Mesenchymal stem cell (in vitro differentiated cells and primary cell): ENCODE measurements around the gene PUS3.

Experiments
- DNase-seq: peaks from one replicate; pipeline ENCODE4 v3.0.0-alpha.2; 2013
- H2AFZ ChIP-seq: one replicate; pipeline ENCODE4 v1.6.1; 2013; ENCODE audit warnings: low read depth, mild to moderate bottlenecking, control low read depth, inconsistent platforms, low read length, moderate library complexity
- H2AK5ac ChIP-seq: 2 replicates; pipeline ENCODE4 v1.6.1; 2013; ENCODE audit warnings: low read length, moderate library complexity, mild to moderate bottlenecking, inconsistent platforms; ENCODE audit not compliant: severe bottlenecking
- H2BK120ac ChIP-seq: one replicate; pipeline ENCODE4 v1.6.1; 2013; ENCODE audit warnings: low read depth, mild to moderate bottlenecking, inconsistent platforms, low read length, moderate library complexity
- H2BK12ac ChIP-seq, 2 experiments: one replicate each; pipeline ENCODE4 v1.6.1; 2013; ENCODE audit warnings: inconsistent platforms in 2 of 2, low read length in 2 of 2, mild to moderate bottlenecking in 2 of 2, moderate library complexity in 2 of 2, control low read depth in 1 of 2
- H2BK15ac ChIP-seq: one replicate; pipeline ENCODE4 v1.6.1; 2013; ENCODE audit warnings: mild to moderate bottlenecking, low read depth, inconsistent platforms; ENCODE audit not compliant: poor library complexity, severe bottlenecking
- H2BK5ac ChIP-seq: 2 replicates; pipeline ENCODE4 v1.6.1; 2013; ENCODE audit warnings: low read depth, mild to moderate bottlenecking, low read length, control low read depth, inconsistent platforms; ENCODE audit not compliant: poor library complexity, severe bottlenecking
- H3K14ac ChIP-seq, 2 experiments: one replicate each; pipeline ENCODE4 v1.6.1; 2013; ENCODE audit warnings: inconsistent platforms in 2 of 2, low read length in 2 of 2, control low read depth in 1 of 2, mild to moderate bottlenecking in 1 of 2, moderate library complexity in 1 of 2
- H3K18ac ChIP-seq, 2 experiments: one replicate each; pipeline ENCODE4 v1.6.1; 2013; ENCODE audit warnings: inconsistent platforms in 2 of 2, low read length in 2 of 2, control low read depth in 1 of 2, low read depth in 1 of 2, mild to moderate bottlenecking in 1 of 2
- H3K23ac ChIP-seq, 2 experiments: one replicate each; pipeline ENCODE4 v1.6.1; 2013; ENCODE audit warnings: inconsistent platforms in 2 of 2, low read length in 2 of 2, mild to moderate bottlenecking in 2 of 2, moderate library complexity in 2 of 2, control low read depth in 1 of 2
- H3K27ac ChIP-seq: 2 replicates; pipeline ENCODE4 v1.5.1; 2013; ENCODE audit warnings: mild to moderate bottlenecking, moderate library complexity, low read length, control low read depth, inconsistent platforms; ENCODE audit not compliant: poor library complexity, severe bottlenecking
- H3K27me3 ChIP-seq, 2 experiments: 2 replicates each; pipeline versions ENCODE4 v1.6.1 to v1.7.0; 2013; ENCODE audit warnings: low read length in 2 of 2, mild to moderate bottlenecking in 2 of 2, moderate library complexity in 2 of 2, control low read depth in 1 of 2, inconsistent platforms in 1 of 2; ENCODE audit not compliant: control insufficient read depth in 1 of 2, insufficient read depth in 1 of 2
- H3K36me3 ChIP-seq, 2 experiments: 2 replicates each; pipeline versions ENCODE4 v1.6.1 to v1.7.0; 2013; ENCODE audit warnings: low read length in 2 of 2, control low read depth in 1 of 2, inconsistent platforms in 1 of 2, low read depth in 1 of 2, mild to moderate bottlenecking in 1 of 2; ENCODE audit not compliant: insufficient read depth in 2 of 2, control insufficient read depth in 1 of 2
- H3K4ac ChIP-seq, 2 experiments: one replicate each; pipeline ENCODE4 v1.6.1; 2013; ENCODE audit warnings: inconsistent platforms in 2 of 2, low read length in 2 of 2, mild to moderate bottlenecking in 2 of 2, moderate library complexity in 2 of 2, control low read depth in 1 of 2, low read depth in 1 of 2
- H3K4me1 ChIP-seq: 2 replicates; pipeline ENCODE4 v1.6.1; 2013; ENCODE audit warnings: low read depth, low read length, control low read depth; ENCODE audit not compliant: control insufficient read depth, insufficient read depth
- H3K4me2 ChIP-seq: 2 replicates; pipeline ENCODE4 v1.6.1; 2013; ENCODE audit warnings: low read length, mild to moderate bottlenecking, inconsistent platforms; ENCODE audit not compliant: poor library complexity, severe bottlenecking
- H3K4me3 ChIP-seq, 2 experiments: 2 replicates each; pipeline versions ENCODE4 v1.5.1 to v1.7.0; 2013; ENCODE audit warnings: low read length in 2 of 2, mild to moderate bottlenecking in 2 of 2, control low read depth in 1 of 2, low read depth in 1 of 2; ENCODE audit not compliant: insufficient read depth in 1 of 2
- H3K79me1 ChIP-seq: replicated peaks from 2 replicates; pipeline ENCODE4 v1.6.1; 2013; ENCODE audit warnings: mild to moderate bottlenecking, control low read depth, low read length, inconsistent platforms; ENCODE audit not compliant: poor library complexity, severe bottlenecking
- H3K9ac ChIP-seq: 2 replicates; pipeline ENCODE4 v1.7.0; 2013; ENCODE audit warnings: mild to moderate bottlenecking, low read length, moderate library complexity
- H3K9me3 ChIP-seq: 2 replicates; pipeline ENCODE4 v1.7.0; 2013; ENCODE audit warnings: mild to moderate bottlenecking, low read length; ENCODE audit not compliant: control insufficient read depth
- H4K8ac ChIP-seq: one replicate; pipeline ENCODE4 v1.6.1; 2013; ENCODE audit warnings: inconsistent platforms, mild to moderate bottlenecking, low read length, moderate library complexity
- H4K91ac ChIP-seq: one replicate; pipeline ENCODE4 v1.6.1; 2013; ENCODE audit warnings: mild to moderate bottlenecking, low read length, inconsistent platforms
- WGBS: methylation state at CpG from one replicate; pipeline ENCODE4 v1.1.7; 2013; ENCODE audit warnings: mixed read lengths; 5-methylcytosine and 5-hydroxymethylcytosine counted together

PUS3 gene

DNA sequence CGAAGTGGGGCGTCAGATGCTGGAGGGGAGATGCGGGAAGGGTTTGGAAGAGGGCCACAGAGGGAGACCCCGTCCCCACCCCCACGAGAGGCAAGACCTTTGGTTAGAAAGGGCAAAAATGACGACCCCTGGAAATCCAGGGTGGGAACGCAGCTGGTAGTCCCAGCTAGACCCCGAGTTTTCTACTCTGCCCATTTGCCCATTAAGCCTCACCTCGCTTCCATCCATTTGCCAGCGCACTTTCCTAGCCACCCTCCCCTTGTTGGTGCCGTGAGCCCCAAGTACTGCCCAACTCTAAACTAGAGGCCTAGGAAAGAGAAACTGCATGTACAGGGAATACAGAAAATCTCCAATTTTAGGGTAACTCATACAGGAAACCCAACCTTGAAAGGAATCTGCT lies 1.7 kb upstream of the PUS3 start:
- H4K91ac ChIP-seq: no peak overlapping the region
- H4K8ac ChIP-seq: no peak overlapping the region
- peaks cover 40% of the 10 kb centered on the region in 2 experiments for H3K27me3 ChIP-seq
- H3K4me3 ChIP-seq: peak overlapping the region in 1 of 2 experiments; percentile 55
- DNase-seq: no peak
- no peak overlapping the region for H2AK5ac ChIP-seq
- no peak overlapping the region for H3K14ac ChIP-seq
- peaks cover 4 to 8% of the 10 kb centered on the region in 2 experiments for H3K36me3 ChIP-seq
- H2BK15ac ChIP-seq: no peak overlapping the region
- H3K27ac ChIP-seq: no peak overlapping the region
- no peak overlapping the region for H2BK12ac ChIP-seq
- H3K79me1 ChIP-seq: peaks cover 9% of the 10 kb centered on the region
- H3K9me3 ChIP-seq: no peaks in the 10 kb centered on the region
- H3K23ac ChIP-seq: no peak overlapping the region
- H2BK120ac ChIP-seq: no peak overlapping the region
- WGBS: 84% methylated on average over 8 of the region's 11 CpGs
- H3K9ac ChIP-seq: no peak overlapping the region
- H2BK5ac ChIP-seq: no peak overlapping the region
- H2AFZ ChIP-seq: no peak overlapping the region
- H3K18ac ChIP-seq: no peak overlapping the region
- no peak overlapping the region for H3K4ac ChIP-seq
- H3K4me2 ChIP-seq: no peak overlapping the region
- H3K4me1 ChIP-seq: peaks cover 11% of the 10 kb centered on the region

DNA sequence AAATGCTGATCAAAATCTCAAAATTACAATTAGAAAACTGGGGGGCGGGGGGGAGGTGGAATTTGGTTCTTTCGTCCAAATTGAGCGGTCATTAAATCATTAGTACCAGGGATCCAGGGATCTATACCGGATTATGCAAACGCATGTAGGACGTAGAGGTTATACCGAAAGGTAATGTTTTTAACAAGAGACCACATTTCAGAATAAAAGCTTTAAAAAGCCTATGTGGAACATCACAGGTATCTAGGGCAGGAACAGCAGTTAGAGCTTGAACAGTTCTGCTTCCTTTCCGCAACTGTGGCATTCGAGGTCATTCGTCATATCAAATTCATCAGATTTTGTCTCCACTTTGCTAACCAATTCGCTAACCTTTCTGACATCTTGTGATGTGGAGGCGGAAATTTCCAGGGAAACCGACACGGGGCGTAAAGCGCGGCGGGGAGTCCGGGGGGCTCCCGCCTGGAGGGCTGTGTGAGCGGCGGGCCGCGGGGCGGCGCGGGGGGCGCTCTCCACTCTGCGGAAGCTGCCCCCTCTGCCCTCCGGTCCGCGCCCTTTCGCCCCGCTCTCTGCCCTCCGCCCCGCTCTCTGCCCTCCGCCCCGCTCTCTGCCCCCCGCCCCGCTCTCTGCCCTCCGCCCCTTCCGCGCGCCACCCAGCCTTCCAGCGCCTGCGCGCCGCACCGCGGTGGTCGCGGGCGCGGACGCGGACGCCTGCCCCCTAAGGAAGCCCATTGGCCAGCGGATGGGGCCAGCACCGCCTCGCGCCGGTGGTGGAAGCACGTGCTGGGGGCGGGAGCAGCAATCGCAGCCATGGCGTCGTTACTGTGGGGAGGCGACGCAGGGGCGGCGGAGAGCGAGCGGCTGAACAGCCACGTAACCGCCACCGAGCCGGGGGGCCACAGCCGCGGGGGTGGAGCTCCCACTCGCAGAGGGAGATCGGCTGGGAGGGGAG lies 979 bp upstream of the PUS3 start, which contains the start of gene DDX25:
DDX25 (plus strand) TSS at position 798 of the 949 bp plus-strand sequence; CDS start at position 808, 10 bp downstream.
- Histone ChIP-seq H3K4ac (no peak within 1 kb of the TSS), H3K18ac (no peak within 1 kb of the TSS), H2BK12ac (no peak within 1 kb of the TSS), H3K36me3 (peaks cover 6 to 15% of the 10 kb centered on the region in 2 experiments), H3K4me1 (peaks cover 11% of the 10 kb centered on the region), H3K4me3 (peak within 1 kb of the TSS in 1 of 2 experiments; percentile 82), H2BK15ac (peak within 1 kb of the TSS; percentile 21), H2AFZ (no peak within 1 kb of the TSS), H3K9ac (no peak within 1 kb of the TSS), H3K14ac (no peak within 1 kb of the TSS), H3K27ac (no peak within 1 kb of the TSS), H3K9me3 (no peaks in the 10 kb centered on the region), H2BK5ac (no peak within 1 kb of the TSS), H2BK120ac (no peak within 1 kb of the TSS), H2AK5ac (no peak within 1 kb of the TSS), H4K91ac (no peak within 1 kb of the TSS), H3K79me1 (peaks cover 16% of the 10 kb centered on the region), H3K23ac (no peak within 1 kb of the TSS), H4K8ac (no peak within 1 kb of the TSS), H3K4me2 (peak within 1 kb of the TSS; percentile 60), H3K27me3 (peaks cover 36 to 38% of the 10 kb centered on the region in 2 experiments)
- WGBS: 8% methylated on average over 53 of the region's 81 CpGs
- no peak for DNase-seq

DNA sequence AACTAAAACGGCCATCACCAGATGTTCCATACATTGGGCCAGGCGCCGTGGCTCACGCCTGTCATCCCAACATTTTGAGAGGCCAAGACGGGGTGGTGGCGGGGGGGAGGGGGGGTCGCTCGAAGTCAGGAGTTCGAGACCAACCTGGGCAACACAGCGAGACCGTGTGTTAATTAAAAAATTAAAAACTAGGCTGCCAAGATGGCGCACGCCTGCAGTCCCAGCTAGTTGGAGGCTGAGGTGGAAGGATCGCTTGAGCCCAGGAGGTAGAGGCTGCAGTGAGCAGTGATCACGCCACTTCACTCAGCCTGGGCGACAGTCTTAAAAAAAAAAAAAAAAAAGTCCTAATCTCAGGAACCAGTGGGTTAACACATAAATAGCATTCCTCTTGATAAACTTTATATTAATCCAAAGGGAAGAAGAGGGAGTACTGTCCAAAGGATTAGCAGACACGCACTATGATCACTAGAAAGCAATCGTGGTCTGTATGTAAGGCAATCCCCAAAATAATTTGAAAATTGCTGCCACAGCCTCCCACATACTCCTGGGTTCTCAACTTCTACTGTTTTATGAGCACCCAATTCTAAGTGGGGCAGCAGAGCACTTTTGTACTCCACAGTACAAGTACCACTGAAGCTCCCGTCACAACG lies 604 bp downstream of the PUS3 start:
- Histone ChIP-seq H2BK15ac (no peak overlapping the region), H3K27me3 (peaks cover 28 to 29% of the 10 kb centered on the region in 2 experiments), H3K4ac (peak overlapping the region in 1 of 2 experiments; percentile 73), H3K36me3 (peaks cover 6 to 24% of the 10 kb centered on the region in 2 experiments), H3K9me3 (no peaks in the 10 kb centered on the region), H3K4me2 (peak overlapping the region; percentile 58), H2AK5ac (no peak overlapping the region), H3K23ac (no peak overlapping the region), H2BK120ac (no peak overlapping the region), H3K18ac (no peak overlapping the region), H2AFZ (no peak overlapping the region), H3K4me3 (peak overlapping the region; percentile 46 to 82), H4K91ac (no peak overlapping the region), H2BK12ac (no peak overlapping the region), H2BK5ac (no peak overlapping the region), H3K14ac (peak overlapping the region in 1 of 2 experiments; percentile 79), H3K4me1 (peaks cover 11% of the 10 kb centered on the region), H3K27ac (peak overlapping the region; percentile 36), H3K9ac (peak overlapping the region; percentile 88), H4K8ac (no peak overlapping the region), H3K79me1 (peaks cover 21% of the 10 kb centered on the region)
- WGBS: 68% methylated on average over 17 of the region's 20 CpGs
- DNase-seq: no peak

DNA sequence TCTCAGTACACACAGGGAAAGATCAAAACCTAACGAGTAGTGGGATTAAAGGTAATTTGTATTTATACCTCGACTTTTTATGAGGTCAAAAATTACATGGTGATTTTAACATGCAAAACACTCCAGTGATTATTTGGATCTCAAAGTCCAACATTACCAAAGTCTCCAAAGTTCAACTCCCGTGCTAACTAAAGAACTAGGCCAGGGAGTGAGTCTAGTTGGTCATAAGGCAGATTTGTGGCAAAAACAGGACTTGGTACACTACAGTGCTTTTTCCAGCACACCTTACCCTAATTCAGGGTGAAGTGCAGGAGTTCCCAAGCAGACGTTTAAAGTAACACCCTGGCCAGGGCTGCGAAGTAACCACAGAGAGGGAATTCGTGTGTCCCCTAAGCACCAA lies 1.1 kb downstream of the PUS3 start:
- Histone ChIP-seq H2BK15ac (no peak overlapping the region), H2BK5ac (no peak overlapping the region), H4K91ac (no peak overlapping the region), H3K27me3 (peaks cover 28% of the 10 kb centered on the region in 2 experiments), H3K4me2 (no peak overlapping the region), H3K9me3 (no peaks in the 10 kb centered on the region), H3K36me3 (peaks cover 6 to 24% of the 10 kb centered on the region in 2 experiments), H2AK5ac (no peak overlapping the region), H4K8ac (no peak overlapping the region), H3K9ac (no peak overlapping the region), H3K27ac (no peak overlapping the region), H3K79me1 (peaks cover 21% of the 10 kb centered on the region), H3K14ac (no peak overlapping the region), H3K4me1 (peaks cover 11% of the 10 kb centered on the region), H2AFZ (no peak overlapping the region), H3K4ac (no peak overlapping the region), H2BK12ac (no peak overlapping the region), H3K18ac (no peak overlapping the region), H2BK120ac (no peak overlapping the region), H3K4me3 (peak overlapping the region in 1 of 2 experiments; percentile 82), H3K23ac (no peak overlapping the region)
- DNase-seq: no peak
- WGBS: 73% methylated on average over 3 of the region's 6 CpGs
